Measurements from ENCODE around the gene CORO2B. TPM values are rescaled to one million over a fixed set of nuclear protein-coding genes. Genes with fewer than 3 reads are reported as not detected.

CORO2B gene
- total RNA-seq, 1 experiment from 2014 or later, result 3.8 TPM

GRCh38 chr15:68542771-68543164, 36.0 kb upstream of the CORO2B start:
- Histone ChIP-seq H3K4me1 (ENCODE audit: insufficient read depth, low read length, poor library complexity, severe bottlenecking) (no peaks in the 10 kb centered on the region), H3K36me3 (ENCODE audit: insufficient read depth, low read length, poor library complexity, severe bottlenecking) (no peaks in the 10 kb centered on the region), H3K27ac (ENCODE audit: low read depth, low read length, poor library complexity, severe bottlenecking) (no peak overlapping the region), H3K4me3 (ENCODE audit: low read depth, low read length, poor library complexity, severe bottlenecking) (no peak overlapping the region), H3K27me3 (replicated peaks; ENCODE audit: insufficient read depth, low read depth, low read length, poor library complexity) (no peaks in the 10 kb centered on the region), H3K9me3 (ENCODE audit: low read depth, low read length, poor library complexity, severe bottlenecking) (no peaks in the 10 kb centered on the region)
- no TSS peak for BruUV-seq (replicated peaks)
- CTCF ChIA-PET, result no interaction called here
- DNase-seq (ENCODE audit: low spot score), result no peak
- TF ChIP-seq EZH2 (IDR thresholded peaks at IDR 0.05; ENCODE audit: borderline replicate concordance, low read depth, low read length, poor library complexity, severe bottlenecking) (no peak), CTCF (conservative IDR thresholded peaks at IDR 0.05; ENCODE audit: low read depth, low read length) (no peak)
- POLR2A ChIA-PET (ENCODE audit: low non-redundant PET), result no interaction called here
- intact Hi-C loops (cut with micrococcal nuclease; ENCODE audit: unreplicated experiment), result no loop called here

GRCh38 chr15:68543165-68544008, 35.4 kb upstream of the CORO2B start:
- no peaks in the 10 kb centered on the region for H3K9me3 ChIP-seq (ENCODE audit: low read depth, low read length, poor library complexity, severe bottlenecking)
- H3K4me1 ChIP-seq (ENCODE audit: insufficient read depth, low read length, poor library complexity, severe bottlenecking), result no peaks in the 10 kb centered on the region
- H3K27ac ChIP-seq (ENCODE audit: low read depth, low read length, poor library complexity, severe bottlenecking), result no peak overlapping the region
- no peak overlapping the region for H3K4me3 ChIP-seq (ENCODE audit: low read depth, low read length, poor library complexity, severe bottlenecking)
- no peaks in the 10 kb centered on the region for H3K27me3 ChIP-seq (replicated peaks; ENCODE audit: insufficient read depth, low read depth, low read length, poor library complexity)
- TF ChIP-seq EZH2 (IDR thresholded peaks at IDR 0.05; ENCODE audit: borderline replicate concordance, low read depth, low read length, poor library complexity, severe bottlenecking) (no peak), CTCF (conservative IDR thresholded peaks at IDR 0.05; ENCODE audit: low read depth, low read length) (no peak)
- ChIA-PET CTCF (no interaction called here), POLR2A (ENCODE audit: low non-redundant PET) (no interaction called here)
- no TSS peak for BruUV-seq (replicated peaks)
- no peaks in the 10 kb centered on the region for H3K36me3 ChIP-seq (ENCODE audit: insufficient read depth, low read length, poor library complexity, severe bottlenecking)
- intact Hi-C loops (cut with micrococcal nuclease; ENCODE audit: unreplicated experiment), result no loop called here
- no peak for DNase-seq (ENCODE audit: low spot score)

- DNase-seq (ENCODE audit: low spot score), result no peak
- Histone ChIP-seq H3K36me3 (ENCODE audit: insufficient read depth, low read length, poor library complexity, severe bottlenecking) (no peaks in the 10 kb centered on the region), H3K4me3 (ENCODE audit: low read depth, low read length, poor library complexity, severe bottlenecking) (no peak overlapping the region), H3K9me3 (ENCODE audit: low read depth, low read length, poor library complexity, severe bottlenecking) (no peaks in the 10 kb centered on the region), H3K27ac (ENCODE audit: low read depth, low read length, poor library complexity, severe bottlenecking) (no peak overlapping the region), H3K4me1 (ENCODE audit: insufficient read depth, low read length, poor library complexity, severe bottlenecking) (no peaks in the 10 kb centered on the region), H3K27me3 (replicated peaks; ENCODE audit: insufficient read depth, low read depth, low read length, poor library complexity) (peaks cover 4% of the 10 kb centered on the region)
- intact Hi-C loops (cut with micrococcal nuclease; ENCODE audit: unreplicated experiment), result no loop called here
- no TSS peak for BruUV-seq (replicated peaks)
- TF ChIP-seq EZH2 (IDR thresholded peaks at IDR 0.05; ENCODE audit: borderline replicate concordance, low read depth, low read length, poor library complexity, severe bottlenecking), result no peak
- no peak for TF ChIP-seq CTCF (conservative IDR thresholded peaks at IDR 0.05; ENCODE audit: low read depth, low read length)
- ChIA-PET POLR2A (ENCODE audit: low non-redundant PET) (no interaction called here), CTCF (no interaction called here)
These were observed 32.5 kb upstream of the CORO2B start for GRCh38 chr15:68546318-68546717.

All from A673 (cell line).